IPS-20b (cell line): ENCODE data around the gene KRTAP5-10.
"Not testable (repeated sequence)": the region's sequence is repeated elsewhere in the genome, so short reads cannot be mapped to it uniquely, and the experiment has no call there.

Experiments used
- H3K27ac ChIP-seq: one replicate; pipeline ENCODE4 v1.5.1; 2013; ENCODE audit warnings: low read length
- H3K27me3 ChIP-seq: 2 replicates; pipeline ENCODE4 v1.6.1; 2013; ENCODE audit warnings: mild to moderate bottlenecking, low read length, inconsistent platforms; ENCODE audit not compliant: insufficient read depth
- H3K36me3 ChIP-seq: 2 replicates; pipeline ENCODE4 v1.6.1; 2013; ENCODE audit warnings: low read depth, mild to moderate bottlenecking, inconsistent platforms, low read length, moderate library complexity; ENCODE audit not compliant: insufficient read depth
- H3K4me1 ChIP-seq: 2 replicates; pipeline ENCODE4 v1.6.1; 2013; ENCODE audit warnings: mild to moderate bottlenecking, control low read depth, inconsistent platforms, low read length, moderate library complexity; ENCODE audit not compliant: insufficient read depth
- H3K4me3 ChIP-seq: 2 replicates; pipeline ENCODE4 v1.5.1; 2013; ENCODE audit warnings: mild to moderate bottlenecking, low read length, inconsistent platforms
- H3K9ac ChIP-seq: 2 replicates; pipeline ENCODE4 v1.6.1; 2013; ENCODE audit warnings: low read depth, mild to moderate bottlenecking, inconsistent platforms, low read length, moderate library complexity
- H3K9me3 ChIP-seq: 2 replicates; pipeline ENCODE4 v1.6.1; 2013; ENCODE audit warnings: mild to moderate bottlenecking, low read depth, low read length, inconsistent platforms; ENCODE audit not compliant: insufficient read depth

KRTAP5-10 gene

GRCh38 chr11:71566081-71566620 is 788 bp downstream of the KRTAP5-10 start:
- Histone ChIP-seq H3K9me3 (no peaks in the 10 kb centered on the region), H3K36me3 (no peaks in the 10 kb centered on the region), H3K4me1 (peaks cover 3% of the 10 kb centered on the region; the same call in 1 of the 2 replicates), H3K9ac (no peak overlapping the region), H3K27me3 (peaks cover 6% of the 10 kb centered on the region; the same call in 1 of the 2 replicates), H3K27ac (no peak overlapping the region), H3K4me3 (no peak overlapping the region)

- H3K9me3 ChIP-seq, H3K9ac ChIP-seq, H3K36me3 ChIP-seq, H3K27me3 ChIP-seq, H3K4me3 ChIP-seq, H3K4me1 ChIP-seq, H3K27ac ChIP-seq: not testable (repeated sequence)
These were observed 1.6 kb downstream of the KRTAP5-10 start for GRCh38 chr11:71566626-71567599.

GRCh38 chr11:71567633-71568032 is 2.3 kb downstream of the KRTAP5-10 start:
- H3K36me3 ChIP-seq, H3K9me3 ChIP-seq, H3K4me3 ChIP-seq, H3K9ac ChIP-seq, H3K4me1 ChIP-seq, H3K27me3 ChIP-seq, H3K27ac ChIP-seq: not testable (repeated sequence)

GRCh38 chr11:71568704-71569349 is 3.5 kb downstream of the KRTAP5-10 start:
- H3K9me3 ChIP-seq = no peaks in the 10 kb centered on the region
- H3K9ac ChIP-seq = no peak overlapping the region
- peaks cover 5% of the 10 kb centered on the region; the same call in 1 of the 2 replicates for H3K4me1 ChIP-seq
- no peaks in the 10 kb centered on the region for H3K36me3 ChIP-seq
- no peak overlapping the region for H3K27ac ChIP-seq
- no peak overlapping the region for H3K4me3 ChIP-seq
- peaks cover 6% of the 10 kb centered on the region; the same call in 1 of the 2 replicates for H3K27me3 ChIP-seq

- H3K9ac ChIP-seq, H3K27me3 ChIP-seq, H3K4me1 ChIP-seq, H3K27ac ChIP-seq, H3K36me3 ChIP-seq, H3K4me3 ChIP-seq, H3K9me3 ChIP-seq: not testable (repeated sequence)
These were observed 5.9 kb downstream of the KRTAP5-10 start for GRCh38 chr11:71571101-71571850.

GRCh38 chr11:71572811-71573210 is 7.4 kb downstream of the KRTAP5-10 start:
- H3K36me3 ChIP-seq = no peaks in the 10 kb centered on the region
- no peak overlapping the region for H3K4me3 ChIP-seq
- H3K27me3 ChIP-seq = peaks cover 6% of the 10 kb centered on the region; the same call in 1 of the 2 replicates
- no peak overlapping the region for H3K9ac ChIP-seq
- H3K4me1 ChIP-seq = peaks cover 3% of the 10 kb centered on the region; the same call in 1 of the 2 replicates
- no peak overlapping the region for H3K27ac ChIP-seq
- no peaks in the 10 kb centered on the region for H3K9me3 ChIP-seq

- H3K4me1 ChIP-seq = peaks cover 3% of the 10 kb centered on the region; the same call in 1 of the 2 replicates
- H3K9me3 ChIP-seq = no peaks in the 10 kb centered on the region
- H3K4me3 ChIP-seq = no peak overlapping the region
- no peak overlapping the region for H3K9ac ChIP-seq
- H3K27ac ChIP-seq = no peak overlapping the region
- H3K36me3 ChIP-seq = no peaks in the 10 kb centered on the region
- no peaks in the 10 kb centered on the region for H3K27me3 ChIP-seq
These were observed 9.1 kb downstream of the KRTAP5-10 start for GRCh38 chr11:71574418-71574817.

GRCh38 chr11:71575723-71576424 is 10.5 kb downstream of the KRTAP5-10 start:
- Histone ChIP-seq H3K9me3 (no peaks in the 10 kb centered on the region), H3K27ac (no peak overlapping the region), H3K36me3 (no peaks in the 10 kb centered on the region), H3K4me1 (peaks cover 3% of the 10 kb centered on the region; the same call in 1 of the 2 replicates), H3K27me3 (peaks cover 5% of the 10 kb centered on the region; the same call in 1 of the 2 replicates), H3K9ac (no peak overlapping the region), H3K4me3 (no peak overlapping the region)

- H3K4me1 ChIP-seq, H3K9me3 ChIP-seq, H3K4me3 ChIP-seq, H3K9ac ChIP-seq, H3K27ac ChIP-seq, H3K36me3 ChIP-seq: not testable (repeated sequence)
- peaks cover 11% of the 10 kb centered on the region for H3K27me3 ChIP-seq
These were observed 11.5 kb downstream of the KRTAP5-10 start for GRCh38 chr11:71576688-71577465.

- H3K36me3 ChIP-seq = no peaks in the 10 kb centered on the region
- no peaks in the 10 kb centered on the region for H3K4me1 ChIP-seq
- no peak overlapping the region for H3K4me3 ChIP-seq
- H3K27me3 ChIP-seq = peaks cover 13% of the 10 kb centered on the region
- no peaks in the 10 kb centered on the region for H3K9me3 ChIP-seq
- no peak overlapping the region for H3K9ac ChIP-seq
- no peak overlapping the region for H3K27ac ChIP-seq
These were observed 12.2 kb downstream of the KRTAP5-10 start for GRCh38 chr11:71577469-71578004.
